ENCODE data around the gene FAM234B.

FAM234B gene

DNA sequence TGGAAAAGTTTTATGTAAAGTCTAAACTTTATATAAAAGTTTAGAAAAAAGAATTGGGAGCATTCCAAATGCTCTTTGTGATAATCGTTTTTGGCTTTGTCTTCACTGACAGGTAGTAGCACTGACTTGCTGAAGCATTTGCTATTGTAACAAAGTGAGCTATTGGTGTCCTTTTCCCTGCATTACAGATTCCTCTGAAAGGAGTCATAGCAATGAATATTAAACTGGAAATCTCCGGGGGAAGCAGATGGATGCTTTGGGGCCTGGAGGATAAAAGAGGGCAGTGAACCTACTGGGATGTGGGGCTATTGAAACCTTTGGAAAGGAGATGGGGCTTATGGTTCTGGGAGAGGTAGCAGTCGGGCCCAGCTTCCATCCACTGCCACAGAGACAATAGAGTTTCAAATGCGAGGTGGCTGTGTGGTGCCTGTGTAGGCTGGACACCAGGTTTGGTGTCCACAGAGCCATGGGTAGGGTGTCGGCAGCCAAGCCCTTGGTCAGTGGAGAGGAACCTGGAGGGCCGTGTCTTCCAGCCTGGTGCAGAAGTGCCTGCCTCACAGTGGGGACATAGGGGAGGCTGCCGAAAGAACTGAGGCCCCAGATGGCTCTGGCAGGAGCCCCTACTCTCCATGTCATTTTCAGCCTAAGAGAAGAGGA, 49.1 kb downstream of the FAM234B start:
- DNase-seq (ENCODE audit: low spot score) = no peak

DNA sequence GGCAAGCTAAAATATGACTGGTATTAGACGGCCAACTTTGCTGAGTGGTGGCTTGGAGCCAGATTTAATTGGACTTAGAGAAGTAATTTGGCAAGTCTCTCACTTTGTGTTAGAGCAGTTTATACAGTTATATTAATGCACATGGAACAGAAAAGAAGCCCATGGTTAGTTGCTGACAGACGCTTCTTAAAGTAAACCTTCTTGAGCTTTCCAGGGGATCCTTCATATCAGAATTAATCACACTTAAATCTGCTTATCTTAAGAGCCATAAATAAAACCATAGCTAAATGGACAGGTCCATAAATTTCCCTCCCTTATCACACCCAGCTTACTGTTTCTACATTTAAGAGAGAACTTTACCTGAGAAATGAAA, 49.7 kb downstream of the FAM234B start:
- no peak for DNase-seq (ENCODE audit: low spot score)

DNA sequence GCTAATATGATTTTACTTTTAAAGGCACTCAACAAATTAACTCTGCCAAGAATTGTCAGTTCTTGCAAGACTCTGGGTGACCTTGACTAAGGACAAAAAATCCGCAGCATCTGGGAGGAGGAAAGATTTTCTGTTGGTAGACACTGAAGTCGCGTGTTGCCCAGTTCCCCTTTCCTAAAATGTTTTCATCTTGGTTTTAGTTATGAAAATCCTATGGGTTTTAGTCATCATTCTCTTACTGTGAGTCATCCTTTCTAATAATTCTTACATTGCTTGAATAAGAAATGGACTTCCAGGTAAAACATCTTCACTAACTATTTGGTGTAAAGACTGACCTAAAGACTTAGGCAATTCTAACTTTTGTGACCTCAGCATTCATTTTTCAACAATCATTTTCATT, 50.2 kb downstream of the FAM234B start:
- no peak for DNase-seq (ENCODE audit: low spot score)

DNA sequence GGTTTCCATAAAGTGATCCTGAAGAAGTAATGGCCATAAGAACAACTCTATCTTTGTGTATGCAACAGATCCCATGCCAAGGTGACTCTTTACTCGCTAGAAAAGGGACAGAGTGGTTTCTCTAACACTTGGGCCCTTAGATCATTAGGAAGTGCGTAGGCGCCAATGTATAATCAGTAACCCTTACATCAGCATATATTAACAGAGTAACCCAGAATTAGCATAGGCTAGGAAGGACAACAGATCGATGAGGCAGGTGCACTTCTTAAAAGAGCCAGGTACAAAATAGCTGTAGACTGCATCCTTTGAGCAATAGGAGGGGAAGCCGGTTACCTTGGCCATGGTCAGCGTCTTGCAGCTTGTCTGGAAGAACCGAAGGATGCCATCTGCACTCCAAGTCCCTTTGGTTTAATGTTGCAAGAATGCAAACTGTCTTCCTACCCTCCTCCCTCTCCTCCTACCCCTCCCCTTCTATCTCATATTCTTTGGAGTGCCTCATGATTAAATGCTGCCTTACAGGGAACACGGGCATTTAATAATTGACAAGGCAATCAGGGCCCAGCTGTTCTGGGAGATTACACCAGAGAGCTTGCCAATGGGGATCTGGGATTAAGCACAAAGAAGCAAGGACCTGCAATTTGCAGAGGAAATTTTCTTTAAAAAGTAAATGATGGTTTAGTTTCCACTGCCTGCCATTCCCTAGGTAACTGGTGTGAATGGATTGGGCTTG, 51.2 kb downstream of the FAM234B start:
- no peak for DNase-seq (ENCODE audit: low spot score)

DNA sequence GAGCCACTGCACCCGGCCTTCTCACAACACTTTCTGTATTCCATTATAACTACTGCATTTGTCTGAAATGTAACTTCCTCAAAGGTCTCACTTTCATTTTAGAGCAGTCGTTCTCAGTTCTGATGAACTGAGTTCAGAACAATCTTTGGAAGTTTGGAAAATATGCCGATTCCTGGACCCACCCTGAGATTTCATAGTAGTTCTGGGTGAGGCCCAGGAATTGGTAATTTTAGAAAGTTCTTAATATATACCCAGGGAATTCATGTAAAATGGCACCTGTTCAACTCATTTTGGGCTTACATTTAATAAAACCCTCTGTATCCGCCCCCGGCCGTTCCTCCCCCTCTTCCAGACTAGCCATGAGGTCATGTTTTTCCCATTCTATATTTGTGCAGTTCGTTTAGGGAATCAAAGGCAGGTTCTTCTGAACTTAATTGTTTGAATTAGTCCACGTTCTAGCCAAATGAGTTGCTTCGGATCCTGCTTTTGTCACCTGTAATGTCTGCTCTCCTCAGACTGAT, 53.4 kb downstream of the FAM234B start:
- DNase-seq (ENCODE audit: low spot score) = peak; percentile 33

DNA sequence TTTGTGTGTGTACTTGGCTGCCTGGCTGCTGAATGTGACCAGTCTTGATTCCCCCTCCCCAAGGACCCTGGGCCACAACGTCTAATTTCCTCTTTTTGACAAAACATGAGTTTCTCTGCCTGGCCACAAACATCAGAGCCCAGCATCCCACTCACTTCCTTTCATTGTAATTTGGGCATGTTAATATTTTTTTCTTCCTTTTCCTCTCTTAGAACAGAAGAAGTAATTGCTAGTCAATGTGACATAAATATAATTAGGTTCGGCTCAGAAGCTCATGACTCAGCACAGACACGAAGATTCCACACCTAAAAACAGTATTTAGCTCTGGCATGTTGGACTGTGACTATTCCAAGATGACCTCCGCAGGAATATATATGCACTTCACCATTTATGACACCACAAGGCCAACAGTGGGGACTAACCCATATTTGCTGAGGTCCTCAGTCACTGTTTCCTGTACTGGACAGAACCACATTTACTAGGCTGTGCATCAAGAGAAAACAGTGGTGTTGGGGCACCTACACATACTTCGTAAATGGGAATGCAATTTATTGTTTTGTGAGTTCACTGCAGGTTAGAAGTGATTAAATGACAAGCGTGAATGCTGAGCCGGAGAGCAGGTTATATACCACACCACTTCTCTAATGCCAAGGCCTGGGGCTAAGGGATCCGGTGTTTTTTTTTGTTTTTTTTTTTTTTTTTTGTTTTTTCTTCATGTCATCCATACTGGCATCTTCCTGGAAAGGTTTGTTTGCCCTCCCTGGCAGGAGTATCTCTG, 55.1 kb downstream of the FAM234B start:
- peak; percentile 48 for DNase-seq (ENCODE audit: low spot score)

DNA sequence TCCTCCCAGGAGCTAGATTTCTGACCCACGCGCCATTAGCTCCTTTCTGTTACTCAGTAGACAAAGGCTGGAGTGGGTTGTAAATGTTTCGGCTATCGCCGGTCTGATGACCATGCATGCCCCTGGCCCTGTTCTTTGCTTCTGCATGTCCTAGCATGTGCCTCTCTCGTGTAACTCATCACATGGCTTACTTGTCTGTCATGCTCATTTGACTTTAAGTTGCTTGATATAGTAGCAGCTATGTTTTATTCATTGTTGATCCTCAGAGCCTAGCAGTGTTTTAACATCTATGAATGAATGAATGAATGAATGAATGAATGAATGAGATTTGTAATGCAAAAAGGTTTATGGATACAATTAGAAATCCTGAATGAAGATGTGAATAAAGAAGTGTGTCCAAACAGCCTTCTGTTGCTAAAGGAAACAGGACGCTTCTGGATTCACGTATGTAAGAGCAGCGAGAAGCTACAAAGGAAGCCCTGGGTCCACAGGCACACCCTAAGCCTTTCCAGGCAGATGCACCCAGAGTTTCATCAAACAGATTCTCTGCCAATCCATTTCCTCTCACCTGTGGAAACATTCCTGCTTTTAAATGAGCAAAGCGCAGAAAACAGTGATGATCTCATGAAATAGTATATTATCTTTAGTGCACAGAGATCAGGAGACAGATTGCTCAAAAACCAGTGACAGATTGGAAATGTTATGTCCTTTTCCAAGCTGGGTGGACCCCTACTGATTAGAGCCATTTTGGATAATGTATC, 55.8 kb downstream of the FAM234B start:
- peak; percentile 19 for DNase-seq (ENCODE audit: low spot score)

DNA sequence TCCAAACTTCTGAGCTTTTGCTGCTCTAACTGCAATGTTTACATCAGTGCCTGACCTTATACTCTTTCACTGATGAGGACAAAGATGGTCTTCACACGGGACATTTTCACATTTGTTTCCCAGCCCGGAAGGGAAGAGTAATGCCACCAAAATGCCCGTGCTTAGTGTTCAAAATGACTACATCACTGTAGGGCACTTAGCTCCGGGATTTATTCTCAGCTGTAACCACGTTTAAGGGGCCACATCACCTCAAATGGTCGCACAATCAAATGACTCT, 56.4 kb downstream of the FAM234B start:
- DNase-seq (ENCODE audit: low spot score) = no peak

DNA sequence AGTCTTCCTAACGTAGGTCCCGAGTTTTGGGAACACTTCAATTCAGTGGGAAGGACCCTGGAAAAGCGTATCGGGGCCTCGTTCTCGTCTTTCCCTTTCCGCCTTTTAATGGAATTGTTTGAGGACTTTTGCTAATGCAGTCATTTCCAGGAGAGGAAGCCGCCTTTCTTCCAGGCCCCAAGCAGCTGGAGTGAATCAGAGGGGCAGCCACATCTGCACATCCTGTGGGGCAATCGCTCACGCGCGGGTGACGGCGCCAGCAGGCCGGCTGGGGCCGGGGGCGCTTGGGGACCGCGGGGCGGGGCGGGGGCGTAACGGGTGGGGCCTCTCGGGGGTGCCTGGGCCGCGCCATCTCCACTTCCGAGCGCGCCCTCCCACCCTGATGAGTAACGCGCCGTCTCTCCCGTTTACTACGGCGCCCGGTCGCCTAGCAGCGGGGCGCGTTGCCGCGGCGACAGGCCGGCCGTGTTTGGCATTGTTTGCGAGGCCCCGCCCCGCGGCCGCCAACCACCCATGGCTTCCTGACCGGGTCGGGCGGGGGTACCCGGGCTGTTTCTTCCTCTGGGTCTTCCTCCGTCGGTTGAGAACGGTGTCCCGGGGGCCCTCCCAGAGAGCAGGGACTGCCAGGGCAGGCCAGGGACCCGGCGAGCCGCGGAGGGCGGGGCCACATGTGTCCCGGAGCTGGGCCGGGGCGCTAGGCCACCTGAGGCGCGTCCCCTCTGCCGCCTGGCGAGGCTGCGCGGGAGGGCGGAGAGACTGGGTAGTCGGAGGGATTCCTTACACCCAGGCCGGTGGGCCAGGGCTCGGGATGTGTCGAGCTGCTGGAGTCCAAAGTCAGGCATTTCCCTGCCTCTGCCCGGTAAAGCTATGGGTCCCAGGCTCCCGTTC, 56.9 kb downstream of the FAM234B start:
- peak; percentile 68 for DNase-seq (ENCODE audit: low spot score)

DNA sequence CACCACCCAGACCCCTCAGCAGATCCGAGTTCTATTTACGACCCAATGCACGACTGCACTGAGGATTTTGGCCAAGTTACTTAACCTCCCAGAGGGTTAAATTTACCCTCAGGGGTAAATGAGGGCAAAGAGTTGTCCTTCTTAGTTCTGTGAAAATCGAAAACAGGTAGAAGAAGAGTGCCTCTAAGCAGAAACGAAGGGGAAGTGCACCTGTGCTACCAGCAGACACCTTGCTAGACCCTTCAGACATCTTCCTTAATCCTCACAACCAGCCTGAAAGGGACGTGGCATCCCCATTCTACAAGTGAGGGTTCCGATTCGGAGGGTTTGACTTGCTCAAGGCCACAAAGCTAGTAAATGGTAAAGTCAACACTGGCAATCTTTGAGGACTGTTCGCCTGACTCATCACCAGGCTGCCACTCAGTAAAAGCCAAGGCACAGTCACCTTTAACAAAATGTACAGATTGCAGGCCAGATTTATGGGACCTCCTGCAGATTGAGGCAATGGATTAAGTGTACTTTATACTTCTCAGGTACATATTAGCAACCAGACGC, 57.7 kb downstream of the FAM234B start:
- peak; percentile 49 for DNase-seq (ENCODE audit: low spot score)

DNA sequence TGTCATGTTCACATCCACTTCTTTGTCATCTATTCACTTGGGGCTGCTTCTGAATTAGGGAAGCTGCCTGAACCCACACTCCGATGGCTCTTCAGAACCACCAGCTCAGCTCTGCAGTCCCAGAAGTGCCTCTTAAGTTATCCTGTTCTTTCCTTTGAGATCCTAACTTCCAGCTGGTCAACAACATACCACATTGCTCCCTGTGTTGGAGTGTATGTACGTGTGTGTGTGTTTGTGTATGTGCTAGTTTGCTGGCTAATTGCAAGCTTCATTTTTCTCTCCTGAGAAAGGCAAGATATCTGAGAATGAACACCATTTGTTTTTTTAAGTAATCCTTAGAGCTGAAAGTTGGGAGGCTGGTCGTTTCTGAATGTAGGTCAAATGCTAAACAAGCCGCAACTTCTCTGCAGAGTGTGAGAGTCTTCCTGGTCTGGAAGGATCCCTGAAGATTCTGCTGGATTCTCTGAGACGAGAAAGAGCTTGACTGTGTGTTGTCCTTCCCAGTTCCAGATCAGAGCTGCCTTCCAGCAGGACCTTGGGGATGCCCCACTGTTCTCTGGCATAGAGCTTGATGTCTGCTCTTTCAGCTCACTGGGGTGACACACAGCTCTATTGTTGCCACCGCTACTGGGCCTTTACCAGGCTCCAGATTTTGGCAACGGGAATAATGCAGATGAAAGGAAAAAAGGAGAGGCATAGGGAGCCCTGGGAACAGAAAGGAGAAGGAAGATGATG, 58.4 kb downstream of the FAM234B start:
- DNase-seq (ENCODE audit: low spot score) = peak; percentile 92

DNA sequence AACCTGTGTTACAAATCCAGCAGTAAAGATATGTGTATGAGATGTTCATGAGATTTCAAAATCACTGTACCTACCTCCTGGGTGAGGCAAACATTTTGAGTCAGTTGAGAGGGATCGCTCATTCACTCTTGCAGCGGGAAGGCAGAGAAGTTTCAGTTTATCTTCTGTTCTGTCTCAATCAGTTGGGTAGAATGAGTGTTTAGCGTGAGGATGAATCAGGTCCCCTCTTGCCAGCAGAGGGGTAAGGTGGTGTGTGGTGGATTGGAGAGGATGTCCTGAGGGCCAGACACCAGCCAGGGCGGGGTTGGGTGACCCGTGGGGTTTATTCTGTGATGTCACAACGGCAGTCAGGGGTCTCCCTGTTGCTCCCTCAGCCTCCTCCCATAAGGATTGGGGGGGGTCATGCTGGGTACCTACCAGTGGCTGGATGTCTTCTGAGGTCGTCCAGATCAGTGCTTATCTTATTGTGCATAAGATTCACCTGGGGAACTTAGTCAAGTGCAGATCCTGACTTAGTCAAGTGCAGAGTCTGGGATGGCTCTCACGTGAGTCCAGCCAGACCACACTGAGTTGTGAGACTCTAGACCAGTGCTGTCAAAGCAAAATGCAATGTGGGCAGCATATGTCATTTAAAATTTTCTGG, 59.3 kb downstream of the FAM234B start, which contains the start of gene GSG1:
TSS of gene GSG1 (minus strand) at position 277 of the 643 bp plus-strand sequence. CDS start at position 122, 155 bp downstream.
- no peak for DNase-seq (ENCODE audit: low spot score)

DNA sequence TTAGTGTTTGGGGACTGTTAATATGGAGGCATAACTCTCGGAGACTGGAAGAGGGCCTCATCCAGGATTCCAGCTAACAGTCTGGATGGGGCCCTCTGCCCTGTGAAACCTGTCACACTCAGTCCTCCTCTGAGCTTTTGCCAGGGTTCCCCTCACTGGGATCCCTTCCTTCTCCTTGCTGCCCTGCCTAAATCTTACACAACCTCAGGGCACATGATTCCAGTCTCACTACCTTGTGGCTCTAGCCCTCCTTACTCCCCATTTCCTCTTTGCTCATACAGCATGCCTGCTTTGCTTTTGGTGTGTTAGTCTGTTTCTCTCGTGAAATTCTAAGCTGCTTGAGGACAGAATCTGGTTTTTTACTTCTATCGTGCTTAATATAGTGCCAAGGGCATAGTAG, 60.2 kb downstream of the FAM234B start:
- DNase-seq (ENCODE audit: low spot score) = peak; percentile 36

DNA sequence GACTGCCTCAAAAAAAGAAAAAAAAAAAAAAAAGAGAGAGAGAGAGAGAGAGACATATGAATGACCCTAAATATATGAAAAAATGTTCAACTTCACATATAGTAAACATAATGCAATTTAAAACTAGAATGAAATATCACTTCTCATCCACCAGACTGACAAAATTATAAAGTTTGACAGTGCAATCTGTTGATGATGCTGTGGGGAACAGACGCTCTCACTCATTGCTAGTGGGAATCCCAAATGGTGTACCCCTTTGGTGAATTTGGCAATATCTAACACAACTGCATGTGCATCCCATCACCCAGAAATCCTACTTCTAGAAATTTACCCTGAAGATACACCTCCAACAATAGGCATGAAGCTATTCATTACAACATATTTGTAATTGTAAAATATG, 61.6 kb downstream of the FAM234B start:
- DNase-seq (ENCODE audit: low spot score) = no peak

DNA sequence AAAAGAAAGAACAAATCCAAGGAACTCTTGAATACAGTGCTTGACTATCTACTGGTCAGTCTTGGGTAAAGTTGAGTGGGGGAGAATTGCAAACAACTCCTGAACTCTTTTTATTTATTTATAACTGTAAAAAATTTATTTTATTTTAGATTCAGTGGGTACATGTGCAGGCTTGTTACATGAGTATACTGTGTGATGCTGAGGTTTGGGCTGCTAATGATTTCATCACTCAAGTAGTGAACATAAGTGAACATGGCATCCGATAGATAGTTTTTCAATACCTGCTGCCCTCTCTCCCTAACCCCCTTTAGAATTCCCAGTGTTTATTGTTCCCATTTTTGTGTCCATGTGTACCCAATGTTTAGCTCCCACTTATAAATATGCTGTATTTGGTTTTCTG, 62.5 kb downstream of the FAM234B start:
- no peak for DNase-seq (ENCODE audit: low spot score)

DNA sequence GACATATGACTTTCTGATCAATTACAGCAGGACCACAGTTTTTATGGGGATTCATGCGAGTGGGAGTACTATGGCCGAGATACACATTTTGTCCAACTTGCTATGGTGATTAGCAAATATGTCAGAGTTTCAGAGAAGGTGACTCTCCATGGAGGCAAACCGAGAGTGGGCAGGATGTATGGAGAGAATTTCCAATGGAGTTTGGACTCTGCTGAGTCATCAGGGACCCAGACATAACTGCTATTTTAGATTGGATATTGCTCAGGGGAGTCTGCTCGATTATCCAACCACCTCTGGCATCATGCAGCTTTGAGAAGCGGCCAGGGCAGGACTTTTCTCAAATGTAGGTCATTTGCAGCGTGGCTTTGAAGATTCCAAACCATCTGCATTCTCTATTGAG, 68.8 kb downstream of the FAM234B start:
- no peak for DNase-seq (ENCODE audit: low spot score)

DNA sequence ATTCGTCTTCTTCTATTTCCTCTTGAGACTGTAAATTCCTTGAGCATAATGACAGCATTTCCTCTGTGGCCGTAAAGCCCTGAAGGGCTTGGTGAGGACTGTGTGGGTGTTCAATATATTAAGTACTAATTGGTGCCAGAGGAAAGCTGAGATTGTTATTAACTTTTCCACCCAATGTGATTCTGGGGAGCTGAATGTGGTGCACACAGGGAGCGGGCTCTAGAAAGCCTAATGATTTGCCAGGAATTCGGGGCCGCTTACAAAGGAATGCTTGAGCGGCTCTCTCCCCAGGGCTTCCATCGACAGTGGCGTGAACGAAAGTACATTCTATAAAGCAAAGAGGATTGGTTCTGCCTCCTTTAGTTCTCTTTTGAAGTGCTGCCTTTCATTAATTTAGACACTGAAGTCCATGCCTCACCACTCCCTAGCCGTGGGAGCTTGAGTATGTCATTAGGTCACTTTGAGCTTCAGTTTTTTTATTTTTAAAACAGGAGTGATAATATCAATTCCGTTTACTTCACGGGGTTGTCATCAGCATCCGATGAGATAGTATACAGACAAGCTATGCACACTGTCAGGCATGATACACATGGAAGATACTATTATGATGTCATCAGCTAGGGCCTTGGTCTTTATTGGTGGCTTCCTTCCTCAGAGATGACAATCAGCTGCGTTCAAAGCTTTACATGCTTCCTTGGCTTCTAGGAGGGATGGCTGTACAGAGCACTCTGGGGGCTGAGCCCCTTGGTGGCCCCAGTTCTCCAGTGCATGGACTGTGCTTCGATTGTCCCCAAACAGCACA, 70.3 kb downstream of the FAM234B start:
- no peak for DNase-seq (ENCODE audit: low spot score)

DNA sequence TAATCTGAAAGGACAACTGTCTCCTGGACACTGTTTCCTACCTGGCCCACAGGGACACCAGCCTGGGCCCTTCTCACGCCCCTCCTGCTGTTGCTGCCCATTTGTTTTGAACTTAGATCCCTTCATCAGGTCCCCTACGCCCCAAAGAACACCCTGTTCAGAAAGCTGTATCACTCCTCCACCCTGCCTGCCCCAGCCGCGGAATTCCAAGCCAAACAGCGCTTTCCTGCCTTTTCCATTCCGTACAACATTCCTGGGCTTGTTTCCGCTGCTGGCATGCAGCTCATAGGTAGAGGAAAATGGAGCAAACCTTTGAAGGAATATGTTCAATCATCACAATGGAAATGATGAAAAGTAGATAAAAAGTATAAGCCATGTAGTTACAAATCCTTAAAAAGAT, 72.1 kb downstream of the FAM234B start:
- no peak for DNase-seq (ENCODE audit: low spot score)

DNA sequence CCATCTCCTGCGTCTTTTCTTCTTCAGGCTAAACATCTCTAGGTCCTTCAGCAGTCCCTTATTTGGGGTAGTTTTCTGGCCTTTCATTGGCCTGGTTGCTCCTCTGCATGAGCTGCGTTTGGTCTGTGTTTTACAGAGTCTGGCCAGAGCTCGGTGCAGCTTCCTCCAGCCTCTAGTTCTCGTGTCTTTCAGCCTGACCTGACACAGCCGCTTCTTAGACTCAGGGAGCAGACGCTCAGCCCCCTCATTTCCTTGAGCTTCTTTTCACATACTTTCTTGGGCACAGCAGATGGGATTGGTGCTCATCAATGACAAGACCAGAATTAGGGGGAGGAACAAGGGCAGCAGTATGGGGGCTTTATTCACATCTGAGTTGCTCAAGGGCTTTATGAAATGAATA, 72.8 kb downstream of the FAM234B start:
- DNase-seq (ENCODE audit: low spot score) = no peak

Data from pons (tissue), 1 donor.